Activated T-cell treated with anti-CD3 and anti-CD28 coated beads for 24 hours (primary cell): ENCODE measurements around the gene CALM1.

Experiments used
- DNase-seq: peaks from one replicate; pipeline ENCODE4 v3.0.0-alpha.2; 2020; ENCODE audit warnings: low read depth

Gene CALM1

DNA sequence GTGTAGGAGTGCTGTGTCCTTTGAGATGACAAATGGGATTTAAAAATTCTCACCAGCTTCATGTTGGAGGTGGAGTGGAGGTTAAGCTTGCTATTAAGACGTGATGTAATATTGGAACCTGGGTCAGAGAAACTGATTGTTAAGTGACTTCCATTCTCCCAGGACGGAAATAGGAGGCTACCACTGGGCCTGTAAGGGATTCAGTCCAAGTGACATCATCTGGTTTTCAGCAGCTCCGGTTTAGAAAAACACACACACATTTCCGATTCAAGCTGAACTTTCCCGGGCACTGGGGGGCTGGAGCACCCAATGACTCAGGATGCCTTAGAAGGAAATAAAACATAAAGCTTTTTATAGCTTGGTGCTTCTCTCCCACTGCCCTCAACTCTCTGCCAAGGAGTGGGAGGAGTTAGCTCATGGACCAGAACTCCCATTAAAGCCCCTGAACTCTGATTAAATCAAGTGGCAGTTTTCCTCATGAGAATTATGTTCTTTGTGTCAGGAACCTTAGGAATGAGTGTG, 12.4 kb downstream of the CALM1 start:
- no peak for DNase-seq

DNA sequence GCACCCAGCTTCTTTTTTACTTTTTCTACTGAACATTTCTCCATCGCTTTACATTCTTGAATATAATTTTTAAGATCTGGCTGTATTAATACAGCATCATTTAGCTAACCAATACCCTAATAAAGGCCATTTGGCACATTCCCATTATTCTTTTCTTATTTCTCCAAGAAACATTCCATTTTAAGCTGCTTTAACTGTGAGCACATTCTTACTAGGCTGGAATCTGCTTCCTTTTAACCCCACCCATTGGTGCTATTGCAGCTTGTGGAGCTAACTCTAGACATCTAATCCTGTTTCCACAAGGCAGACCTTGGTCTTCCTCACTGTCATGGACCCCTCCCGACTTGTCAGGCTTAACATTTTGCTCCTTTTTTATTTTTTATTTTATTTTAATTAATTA, 15.2 kb downstream of the CALM1 start:
- DNase-seq, result no peak

DNA sequence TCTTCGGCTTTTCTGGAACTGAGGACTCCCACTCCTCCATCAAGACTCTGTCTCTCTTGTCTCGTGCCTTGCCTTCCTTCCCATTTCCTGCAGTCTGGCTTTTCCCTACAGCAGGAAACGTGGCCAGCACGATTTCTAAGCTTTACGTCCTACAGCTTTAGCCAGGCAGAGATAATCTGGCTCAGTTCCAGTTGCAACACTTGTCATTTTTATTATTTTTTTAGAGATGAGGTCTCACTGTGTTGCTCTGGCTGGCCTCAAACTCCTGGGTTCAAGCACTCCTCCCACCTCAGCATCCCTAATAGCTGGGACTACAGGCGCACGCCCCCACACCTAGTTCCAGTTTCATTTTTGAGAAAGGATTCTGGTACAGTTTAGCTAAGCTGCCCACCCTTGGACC, 19.9 kb downstream of the CALM1 start:
- no peak for DNase-seq

DNA sequence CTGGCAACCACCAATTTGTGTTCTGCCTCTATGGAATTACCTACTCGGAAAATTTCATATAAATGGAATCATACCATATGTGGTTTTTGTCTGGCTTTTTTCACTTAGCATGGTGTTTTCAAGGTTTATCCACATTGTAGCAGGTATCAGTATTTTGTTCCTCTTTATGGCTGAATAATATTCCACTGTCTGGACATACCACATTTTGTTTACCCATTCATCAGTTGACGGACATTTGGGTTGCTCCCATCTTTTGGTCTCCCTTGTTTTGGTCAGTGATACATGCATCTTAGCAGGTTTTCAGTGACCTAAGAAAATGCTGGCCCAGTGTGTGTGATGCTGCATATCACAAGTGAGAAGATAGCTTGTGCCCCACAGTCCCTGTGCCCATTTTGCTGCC, 21.2 kb downstream of the CALM1 start:
- no peak for DNase-seq

DNA sequence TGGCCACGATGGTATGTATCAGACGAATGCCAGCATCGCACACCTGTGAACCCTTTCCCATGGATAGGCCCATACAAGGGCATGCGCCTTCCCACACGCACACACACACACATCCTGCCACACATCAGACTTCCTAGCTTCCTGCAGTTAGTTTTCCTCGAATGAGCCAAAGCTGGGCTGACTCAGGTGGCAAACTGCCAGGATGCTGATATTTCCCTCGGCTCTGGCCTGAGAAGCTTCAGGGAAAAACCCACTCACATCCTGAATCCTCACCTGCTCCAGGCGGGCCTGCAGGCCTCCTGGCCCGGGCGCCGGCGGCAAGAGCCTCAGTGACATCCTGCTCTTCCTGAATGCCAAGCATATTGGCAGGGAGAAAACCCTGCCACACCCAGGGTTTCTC, 22.4 kb downstream of the CALM1 start:
- DNase-seq, result no peak

DNA sequence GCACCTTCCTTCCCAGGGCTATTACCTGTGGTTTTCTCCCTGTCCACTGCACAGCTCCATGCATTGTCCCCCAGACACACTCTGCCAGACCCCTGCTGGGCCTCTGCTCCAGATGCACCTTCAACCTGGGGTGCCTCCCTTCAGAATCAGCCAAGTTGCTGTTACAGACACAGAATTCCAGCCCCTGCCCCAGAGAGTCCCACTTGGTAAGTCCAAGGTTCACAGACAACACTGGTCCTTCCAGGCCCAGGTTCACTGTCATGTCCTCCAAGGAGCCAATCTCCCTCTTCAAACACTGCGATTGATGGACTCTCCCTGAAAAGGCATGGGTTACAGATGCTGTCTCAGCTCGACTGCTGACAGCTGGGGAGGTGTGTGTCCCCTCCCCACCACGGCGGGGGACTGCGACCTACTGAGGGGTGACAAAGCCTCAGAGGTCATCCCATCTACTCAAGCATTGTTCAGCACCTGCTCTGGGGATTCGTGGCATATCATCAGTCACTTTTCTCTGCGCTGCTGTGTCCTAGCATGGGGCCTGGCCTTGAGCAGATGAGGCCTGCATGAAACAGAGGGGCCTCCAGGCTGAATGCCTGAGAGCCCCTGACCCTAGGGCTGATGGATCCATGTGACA, 24.3 kb downstream of the CALM1 start:
- DNase-seq, result no peak

DNA sequence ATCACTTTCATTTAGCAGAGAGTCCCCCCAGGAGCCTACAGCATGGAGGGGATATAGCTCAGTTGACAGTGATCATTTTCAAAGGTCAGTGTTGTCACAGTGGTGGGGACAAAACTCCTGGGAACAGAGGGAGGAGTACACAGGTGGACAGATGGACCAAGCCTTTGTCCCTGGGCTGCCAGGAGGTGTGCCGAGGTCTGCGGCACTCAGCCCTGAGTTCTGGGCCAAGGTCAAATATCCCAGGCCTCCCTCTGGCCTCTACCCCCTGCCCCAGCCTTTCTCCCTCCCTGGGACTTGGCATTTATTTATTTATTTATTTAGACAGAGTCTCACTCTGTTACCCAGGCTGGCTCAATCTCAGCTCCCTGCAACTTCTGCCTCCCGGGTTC, 24.8 kb downstream of the CALM1 start:
- no peak for DNase-seq

DNA sequence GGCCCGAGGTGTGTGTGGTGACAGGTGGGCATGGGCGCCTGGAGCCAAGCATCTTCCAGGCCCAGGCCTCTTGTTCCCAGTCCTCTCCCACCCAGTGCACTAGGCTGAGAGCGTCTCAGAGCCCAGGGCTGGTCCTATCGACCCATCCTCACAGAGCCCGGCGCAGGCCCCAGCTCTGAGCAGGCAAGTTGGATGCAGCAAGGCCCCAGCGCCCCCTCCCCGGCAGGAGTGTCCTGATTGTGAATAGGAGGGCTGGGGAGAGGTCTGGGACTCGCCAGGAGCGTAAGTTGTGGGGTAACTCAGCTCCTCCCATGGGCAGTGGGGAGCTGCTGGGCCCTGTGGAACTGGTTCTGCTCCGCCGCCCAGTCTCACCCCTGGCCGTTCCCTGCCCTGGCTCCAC, 26.3 kb downstream of the CALM1 start:
- DNase-seq, result no peak

DNA sequence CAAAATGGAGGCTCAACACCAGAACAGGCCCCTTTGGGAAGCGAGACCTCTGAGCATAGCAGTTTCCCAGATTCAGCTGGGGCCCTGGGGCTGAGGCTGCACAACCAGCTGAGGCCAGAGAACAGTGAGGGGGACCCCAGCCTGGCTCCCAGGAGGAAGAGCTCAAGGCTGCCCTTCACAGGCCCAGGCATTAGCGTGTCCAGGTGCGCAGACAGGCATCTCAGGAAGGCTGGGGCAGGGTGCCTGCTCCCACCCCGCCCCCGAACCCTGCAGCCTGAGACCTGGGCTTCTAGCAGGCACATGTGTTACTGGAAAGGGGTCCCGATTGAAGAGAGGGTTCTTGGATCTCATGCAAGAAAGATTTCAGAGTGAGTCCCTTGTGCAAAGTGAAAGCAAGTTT, 27.2 kb downstream of the CALM1 start:
- DNase-seq, result no peak

DNA sequence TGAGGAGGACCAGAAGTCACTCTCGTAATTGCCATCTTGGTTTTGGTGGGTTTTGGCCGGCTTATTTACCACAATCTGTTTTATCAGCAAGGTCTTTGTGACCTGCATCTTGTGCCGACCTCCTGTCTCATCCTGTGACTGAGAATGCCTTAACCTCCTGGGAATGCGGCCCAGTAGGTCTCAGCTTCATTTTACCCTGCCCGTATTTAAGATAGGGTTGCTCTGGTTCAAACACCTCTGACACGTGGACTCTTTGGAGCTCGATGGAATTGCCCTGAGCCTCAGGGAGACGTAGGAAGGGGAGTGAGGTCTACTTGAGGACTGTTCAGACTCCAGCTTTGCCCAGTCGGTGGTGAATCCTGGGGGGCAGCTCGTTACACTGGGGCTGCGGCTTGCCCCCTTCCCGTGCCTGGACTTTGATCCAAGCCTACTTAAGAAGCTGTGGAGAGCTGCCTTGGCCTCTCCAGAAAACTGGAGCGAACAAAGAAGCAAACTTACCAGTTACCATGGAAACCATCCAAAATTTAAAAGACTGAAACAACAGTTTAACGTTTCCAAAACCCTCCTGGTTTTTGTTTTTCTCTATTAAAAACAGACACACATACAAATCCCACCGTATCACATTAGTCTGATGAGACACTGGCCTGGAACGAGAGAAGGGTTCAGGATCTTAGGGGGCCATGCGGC, 28.0 kb downstream of the CALM1 start:
- no peak for DNase-seq

DNA sequence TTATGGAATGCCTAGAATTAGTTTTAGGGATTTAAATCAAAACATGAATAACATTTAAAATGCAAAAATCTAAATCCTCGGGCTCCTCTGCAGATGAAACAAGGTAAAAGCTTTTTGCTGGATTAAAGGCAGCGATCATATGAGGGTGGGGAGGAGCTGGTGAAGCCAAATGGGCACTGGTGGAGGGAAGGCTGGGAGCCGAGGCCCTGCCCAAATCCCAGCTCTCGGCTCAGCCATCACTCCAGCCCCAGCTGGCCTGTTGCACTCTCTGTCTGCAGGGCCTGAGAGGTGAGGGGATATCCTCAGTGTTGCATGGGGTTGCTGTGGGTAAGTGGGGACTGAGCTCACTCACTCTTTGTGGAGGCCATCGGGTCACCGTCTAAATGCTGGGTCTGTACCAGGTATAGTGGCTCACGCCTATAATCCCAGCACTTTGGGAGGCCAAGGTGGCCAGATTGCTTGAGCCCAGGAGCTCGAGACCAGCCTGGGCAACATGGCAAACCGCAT, 28.6 kb downstream of the CALM1 start:
- no peak for DNase-seq

DNA sequence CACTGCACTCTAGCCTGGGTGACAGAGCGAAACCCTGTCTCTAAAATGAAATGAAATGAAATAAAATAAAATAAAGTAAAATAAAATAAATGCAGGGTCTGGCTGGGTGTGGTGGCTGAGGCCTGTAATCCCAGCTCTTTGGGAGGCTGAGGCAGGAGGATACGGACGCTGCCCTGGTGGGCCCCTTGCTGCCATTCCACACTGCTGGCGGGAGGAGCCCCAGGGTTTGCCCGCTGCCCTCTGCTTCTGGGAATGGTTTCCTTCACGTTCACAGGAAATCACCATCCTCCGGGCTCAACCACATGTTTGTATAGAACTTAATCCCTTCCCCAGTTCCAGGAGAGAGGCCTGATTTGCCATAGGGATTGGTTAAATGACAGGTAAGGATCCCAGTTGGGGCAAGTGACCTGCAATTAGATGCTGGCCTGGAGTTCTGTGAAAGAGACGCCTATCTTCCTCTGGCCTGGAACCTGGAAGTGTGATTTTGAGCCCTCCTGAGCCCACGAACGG, 29.3 kb downstream of the CALM1 start:
- DNase-seq, result no peak

DNA sequence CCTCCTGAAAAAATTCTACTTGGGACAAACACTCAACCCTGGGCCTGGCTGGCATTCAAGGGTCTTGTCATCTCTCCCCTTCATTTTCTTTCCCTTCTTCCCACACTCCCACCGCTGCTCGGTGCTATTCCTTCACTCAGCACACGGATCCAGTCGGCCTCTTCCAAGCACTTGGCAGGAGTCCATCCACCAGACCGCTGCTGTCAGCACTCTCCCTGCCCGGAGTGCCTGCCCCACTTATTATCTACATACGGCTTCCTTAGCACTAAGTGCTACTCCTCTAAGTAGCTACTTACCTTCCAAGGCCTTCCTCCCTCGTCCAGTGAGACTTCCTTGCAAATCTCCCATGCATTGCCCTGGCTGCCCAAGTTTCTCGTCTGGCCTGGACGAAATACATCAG, 29.8 kb downstream of the CALM1 start:
- DNase-seq, result no peak

DNA sequence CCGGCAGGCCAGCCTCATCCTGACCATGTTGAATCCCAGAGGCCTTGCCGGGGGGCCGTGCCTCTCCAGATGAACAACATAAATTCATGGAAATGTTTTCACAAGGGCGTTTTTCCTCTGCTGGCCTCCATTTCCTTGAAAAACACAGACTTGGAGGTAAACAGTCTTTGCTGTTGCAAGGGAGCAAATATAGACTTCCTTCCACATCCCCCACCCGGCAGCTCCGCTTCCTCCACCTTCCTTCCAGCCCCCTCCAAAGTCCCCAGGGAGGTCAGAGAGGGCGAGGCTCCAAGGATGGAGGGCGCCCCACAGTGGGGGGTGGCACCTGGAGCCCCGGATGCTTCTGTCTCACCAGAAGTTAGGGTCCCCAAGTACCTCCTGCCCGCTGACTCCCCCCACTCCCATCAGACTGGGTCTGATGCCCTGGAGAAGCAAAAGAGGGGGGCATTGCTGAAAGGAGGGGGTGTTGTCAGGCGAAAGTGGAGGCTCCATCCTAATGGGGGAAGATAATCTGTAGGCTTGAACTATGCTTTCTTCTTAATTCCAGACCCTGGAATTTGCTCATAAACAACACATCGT, 31.1 kb downstream of the CALM1 start:
- no peak for DNase-seq

DNA sequence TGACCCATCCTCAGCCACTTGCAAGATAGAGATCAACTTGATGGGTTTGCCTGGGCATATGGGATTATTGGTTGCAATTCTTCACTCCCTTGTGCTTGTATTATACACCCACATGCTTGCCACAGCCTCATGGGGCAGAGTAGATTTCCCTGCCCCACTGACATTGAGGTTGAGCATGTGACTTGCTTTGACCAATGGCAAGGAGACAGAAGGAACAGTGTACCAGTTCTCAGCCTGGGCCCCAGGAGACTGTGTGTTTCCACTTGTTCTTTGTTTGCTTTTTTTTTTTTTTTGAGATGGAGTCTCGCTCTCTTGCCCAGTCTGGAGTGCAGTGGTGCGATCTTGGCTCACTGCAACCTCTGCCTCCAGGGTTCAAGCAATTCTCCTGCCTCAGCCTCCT, 31.8 kb downstream of the CALM1 start:
- DNase-seq, result no peak

DNA sequence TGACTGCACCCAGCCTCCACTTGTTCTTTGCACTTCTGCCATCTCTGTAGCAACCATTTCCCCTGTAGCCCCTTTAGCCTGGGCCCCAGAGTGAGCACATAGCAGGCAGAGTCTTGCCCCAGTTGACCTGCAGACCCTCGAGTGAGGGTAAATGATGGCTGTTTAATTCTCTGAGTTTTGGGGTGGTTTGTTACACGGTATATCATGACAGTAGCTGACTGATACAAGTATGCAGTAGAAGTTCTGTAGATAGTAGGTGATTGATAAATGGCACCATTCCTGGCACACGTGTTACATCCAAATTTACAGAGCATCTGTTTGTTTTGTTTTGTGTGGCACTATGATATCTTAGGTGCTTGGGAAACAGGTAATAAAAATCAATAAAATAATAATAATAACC, 32.4 kb downstream of the CALM1 start:
- no peak for DNase-seq

DNA sequence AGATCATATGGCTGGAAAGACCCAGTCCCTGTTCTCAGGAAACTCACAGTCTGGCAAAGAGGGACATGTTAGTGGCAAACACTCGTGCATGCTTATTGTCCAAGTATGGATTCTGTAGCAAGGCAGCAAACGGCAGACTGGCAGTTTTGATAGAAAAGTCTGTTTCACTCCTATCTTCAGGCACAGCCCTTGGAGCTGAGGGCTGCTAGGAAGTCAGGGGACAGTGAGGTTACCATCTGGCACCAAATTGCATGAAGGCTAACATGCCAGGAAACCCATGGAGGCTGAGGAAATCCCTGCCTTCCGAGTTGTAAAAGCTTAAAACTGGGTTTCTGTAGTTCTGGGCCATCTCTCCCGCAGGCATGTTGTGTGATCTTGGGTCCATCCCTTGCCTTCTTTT, 32.9 kb downstream of the CALM1 start:
- no peak for DNase-seq

DNA sequence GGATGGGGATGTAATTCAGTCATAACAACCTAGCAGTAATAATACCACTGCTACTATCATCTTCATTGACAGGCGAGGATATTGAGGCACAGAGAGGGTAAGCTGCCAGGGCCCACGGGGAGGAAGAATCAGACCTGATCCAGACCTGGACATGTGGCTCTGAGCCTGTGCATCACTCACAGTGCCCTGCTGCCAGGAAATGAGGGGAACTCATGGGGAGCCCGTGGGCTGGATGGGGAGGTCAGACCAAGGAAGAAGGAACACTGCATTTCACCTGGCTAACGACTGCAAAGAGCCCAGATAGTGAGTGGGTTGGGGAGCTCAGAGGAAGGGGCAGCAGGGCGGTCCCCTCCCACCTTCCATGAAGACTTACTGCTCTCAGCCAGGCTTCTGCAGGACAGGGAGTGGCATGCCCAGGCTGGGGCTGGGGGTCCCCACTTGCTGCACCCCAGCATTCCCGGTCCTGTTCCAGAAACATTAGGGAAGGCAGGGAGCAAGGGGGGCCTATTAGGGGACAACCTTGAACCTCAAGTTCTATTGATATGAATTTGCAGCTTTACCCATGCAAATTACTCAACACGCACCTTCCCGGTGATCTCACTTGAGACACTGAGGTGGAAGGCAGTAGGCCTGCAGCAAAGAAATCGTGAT, 37.7 kb downstream of the CALM1 start:
- DNase-seq, result no peak

DNA sequence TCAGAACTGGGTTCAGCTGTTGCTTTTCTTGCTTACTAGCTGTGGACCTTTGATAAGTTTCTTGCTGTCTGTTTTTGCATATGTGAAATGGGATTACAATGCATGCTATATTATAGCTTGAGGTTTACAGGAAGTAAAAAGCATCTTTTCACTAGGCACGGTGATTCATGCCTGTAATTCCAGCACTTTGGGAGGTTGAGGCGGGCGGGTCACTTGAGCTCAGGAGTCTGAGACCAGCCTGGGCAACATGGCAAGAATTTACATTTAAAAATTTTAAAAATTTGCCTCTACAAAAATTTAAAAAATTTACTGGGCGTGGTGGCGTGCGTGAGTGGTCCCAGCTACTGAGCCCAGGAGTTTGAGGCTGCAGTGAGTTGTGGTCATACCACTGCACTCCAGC, 42.0 kb downstream of the CALM1 start:
- DNase-seq, result no peak

DNA sequence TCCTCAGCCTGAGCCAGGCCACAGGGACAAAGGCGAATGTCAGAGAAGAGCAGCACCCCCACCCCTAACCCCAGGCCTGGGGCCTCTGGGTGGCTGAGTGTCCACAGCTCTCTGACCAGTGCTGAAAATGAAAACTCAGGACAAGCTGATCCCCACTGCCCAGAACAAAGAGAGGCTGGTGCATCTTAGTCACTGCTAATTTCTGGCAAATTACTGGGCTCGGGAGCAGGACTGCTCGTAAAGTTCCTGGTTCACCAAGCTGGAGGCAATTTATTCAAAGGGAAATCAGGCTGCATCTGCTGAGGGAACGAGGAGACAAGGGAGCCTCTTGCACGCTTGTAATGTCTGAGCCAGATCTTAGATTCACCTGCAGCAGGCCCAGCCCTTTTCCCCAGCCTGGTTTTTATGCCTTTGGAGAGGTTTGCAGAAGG, 43.2 kb downstream of the CALM1 start:
- no peak for DNase-seq

DNA sequence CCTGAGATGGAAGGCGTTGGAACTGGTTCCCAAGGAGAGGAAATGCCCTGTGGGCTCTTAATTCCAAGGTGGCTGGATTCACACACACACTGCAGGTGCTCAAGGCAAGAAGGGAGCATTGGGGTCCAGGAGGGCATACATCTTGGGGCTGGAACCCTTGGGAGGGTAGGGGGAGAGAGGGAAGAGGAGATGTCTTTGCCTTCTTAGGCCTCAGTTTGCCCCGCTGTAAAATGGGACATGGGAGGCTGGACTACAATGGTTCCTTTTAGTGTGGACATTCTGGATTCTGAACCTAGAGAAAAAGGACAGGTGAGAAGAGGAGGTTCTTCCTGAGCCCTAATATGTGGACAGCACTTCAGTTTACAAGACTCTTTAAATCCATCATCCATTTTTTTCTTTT, 43.8 kb downstream of the CALM1 start:
- DNase-seq, result no peak

DNA sequence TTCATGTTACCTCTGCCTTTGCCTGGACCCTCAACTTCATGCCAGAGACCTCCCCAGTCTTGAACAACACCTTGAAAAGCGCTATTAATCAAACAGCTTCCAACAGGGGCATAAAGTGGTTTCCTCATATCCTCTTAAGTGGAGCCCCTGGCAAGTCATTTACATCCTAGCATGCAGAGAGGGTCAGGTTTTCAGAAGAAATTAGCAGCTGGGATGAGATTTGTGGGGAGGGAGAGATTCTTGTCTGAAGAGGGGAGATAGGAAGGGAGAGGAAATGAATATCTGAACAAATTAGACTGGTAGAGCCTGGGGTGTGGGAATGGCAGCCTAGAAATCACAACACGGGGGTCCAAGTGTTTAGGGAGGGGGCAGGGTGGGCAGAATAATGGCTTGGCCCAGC, 45.6 kb downstream of the CALM1 start:
- no peak for DNase-seq
